Activated CD4-positive, CD25-positive, alpha-beta regulatory T cell (primary cell): Measurements from ENCODE around the gene ERRFI1.

ENCODE experiments used
- DNase-seq, 4 experiments: peaks; one replicate each; lab custom pipeline; 2025; lab: John Stamatoyannopoulos, UW

ERRFI1 gene

DNA sequence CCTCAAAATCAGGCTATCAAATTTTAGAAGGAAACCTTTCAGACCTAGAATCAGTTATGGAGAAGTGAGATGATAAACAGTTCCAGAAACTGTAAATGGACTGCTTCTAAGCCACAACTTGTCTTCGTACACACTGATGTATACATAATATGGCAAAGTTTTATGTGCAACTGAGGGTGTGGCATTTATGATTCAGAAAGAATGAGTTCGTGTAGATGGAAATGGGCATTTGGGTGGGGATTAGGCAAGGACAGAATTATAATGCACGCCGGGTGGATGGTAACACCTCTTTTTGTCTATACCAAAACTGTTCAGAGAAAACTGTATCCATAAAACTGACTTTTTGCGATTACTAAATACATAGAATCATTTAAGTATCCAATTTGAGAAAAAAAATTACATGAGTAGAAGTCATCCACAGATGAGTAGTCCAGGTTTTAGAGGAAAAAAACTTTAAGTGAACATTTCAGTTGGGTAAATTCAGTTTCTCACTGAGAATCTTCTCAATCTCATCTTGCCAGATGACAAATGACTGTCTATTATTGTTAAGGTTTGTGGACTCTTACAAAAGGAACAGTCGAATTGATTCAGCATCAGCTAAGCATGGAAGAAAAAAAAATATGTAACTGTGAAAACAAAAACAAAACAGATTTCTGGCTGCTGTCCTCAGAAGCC is 22.5 kb downstream of the ERRFI1 start:
- DNase-seq: no peak

DNA sequence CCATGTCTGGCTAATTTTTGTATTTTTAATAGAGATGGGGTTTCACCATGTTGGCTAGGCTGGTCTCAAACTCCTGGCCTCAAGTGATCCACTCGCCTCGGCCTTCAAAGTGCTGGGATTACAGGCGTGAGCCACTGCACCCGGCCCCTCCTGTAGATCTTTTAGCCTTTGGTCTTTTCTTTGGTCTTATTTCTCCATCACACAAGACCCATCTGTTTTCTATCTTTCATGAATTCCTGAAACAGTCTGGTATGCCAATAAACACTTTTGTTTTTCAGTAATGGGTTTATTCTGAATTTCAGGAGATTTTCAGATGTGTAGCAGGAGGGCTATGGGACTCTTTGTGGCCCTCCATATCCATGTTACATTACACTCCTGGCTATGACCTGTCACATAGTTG is 23.2 kb downstream of the ERRFI1 start:
- no peak for DNase-seq

DNA sequence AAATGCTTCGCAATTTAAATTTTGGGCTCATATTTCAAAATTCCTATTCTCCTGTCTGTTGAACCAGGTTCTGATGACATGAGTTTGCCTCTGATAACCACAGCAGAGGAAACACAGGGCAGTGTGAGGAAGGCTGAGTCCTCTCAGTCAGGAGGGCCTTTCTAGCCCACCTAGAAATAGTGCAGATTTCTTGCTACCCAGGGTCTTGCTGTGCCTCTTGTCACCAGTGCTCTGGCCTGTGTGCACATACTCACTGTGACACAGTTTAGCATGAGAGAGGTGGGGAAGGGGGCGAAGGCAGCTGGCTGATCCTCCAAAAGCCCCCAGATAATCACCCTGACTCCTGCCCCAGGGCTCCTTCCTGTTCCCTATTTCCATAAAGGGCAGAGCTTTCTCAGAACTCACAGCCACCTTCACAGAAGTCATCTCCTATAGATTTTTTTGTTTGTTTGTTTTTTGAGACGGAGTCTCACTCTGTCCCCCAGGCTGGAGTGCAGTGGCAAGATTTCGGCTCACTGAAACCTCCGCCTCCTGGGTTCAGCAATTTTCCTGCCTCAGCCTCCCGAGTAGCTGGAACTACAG is 23.7 kb downstream of the ERRFI1 start:
- DNase-seq: no peak

DNA sequence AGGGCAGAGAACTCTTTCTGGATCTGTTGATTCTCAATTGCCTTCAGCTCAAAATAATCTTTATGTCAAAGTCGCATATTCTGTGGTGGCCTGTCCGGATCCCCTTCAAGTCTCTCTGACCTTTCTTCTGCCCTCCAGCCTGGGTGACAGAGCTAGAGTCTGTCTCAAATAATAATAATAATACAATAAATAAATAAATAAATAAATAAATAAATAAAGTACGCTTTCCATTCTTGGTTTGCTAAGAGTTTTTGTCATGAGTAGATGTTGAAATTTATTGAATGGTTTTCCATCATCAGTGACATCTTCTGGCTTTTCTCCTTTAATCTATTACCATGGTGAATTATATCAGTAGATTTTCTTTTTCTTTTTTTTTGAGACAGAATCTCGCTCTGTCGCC is 30.7 kb downstream of the ERRFI1 start:
- DNase-seq: no peak

DNA sequence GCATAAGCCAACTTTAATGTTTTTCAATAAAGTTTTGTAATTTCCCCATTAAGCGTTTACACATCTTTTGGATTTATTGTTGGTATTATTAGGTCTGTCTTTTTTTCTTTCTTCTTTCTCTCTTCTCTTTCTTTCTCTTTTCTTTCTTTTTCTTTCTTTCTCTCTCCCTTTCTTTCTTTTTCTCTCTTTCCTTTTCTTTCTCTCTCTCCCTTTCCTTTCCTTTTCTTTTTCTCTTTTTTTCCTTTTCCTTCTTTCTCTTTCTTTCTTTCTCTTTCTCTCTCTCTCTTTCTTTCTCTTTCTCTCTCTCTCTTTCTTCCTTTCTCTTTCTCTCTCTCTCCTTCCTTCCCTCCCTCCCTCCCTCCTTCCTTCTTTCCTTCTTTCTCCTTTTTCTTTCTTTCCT is 31.3 kb downstream of the ERRFI1 start:
- no peak for DNase-seq

DNA sequence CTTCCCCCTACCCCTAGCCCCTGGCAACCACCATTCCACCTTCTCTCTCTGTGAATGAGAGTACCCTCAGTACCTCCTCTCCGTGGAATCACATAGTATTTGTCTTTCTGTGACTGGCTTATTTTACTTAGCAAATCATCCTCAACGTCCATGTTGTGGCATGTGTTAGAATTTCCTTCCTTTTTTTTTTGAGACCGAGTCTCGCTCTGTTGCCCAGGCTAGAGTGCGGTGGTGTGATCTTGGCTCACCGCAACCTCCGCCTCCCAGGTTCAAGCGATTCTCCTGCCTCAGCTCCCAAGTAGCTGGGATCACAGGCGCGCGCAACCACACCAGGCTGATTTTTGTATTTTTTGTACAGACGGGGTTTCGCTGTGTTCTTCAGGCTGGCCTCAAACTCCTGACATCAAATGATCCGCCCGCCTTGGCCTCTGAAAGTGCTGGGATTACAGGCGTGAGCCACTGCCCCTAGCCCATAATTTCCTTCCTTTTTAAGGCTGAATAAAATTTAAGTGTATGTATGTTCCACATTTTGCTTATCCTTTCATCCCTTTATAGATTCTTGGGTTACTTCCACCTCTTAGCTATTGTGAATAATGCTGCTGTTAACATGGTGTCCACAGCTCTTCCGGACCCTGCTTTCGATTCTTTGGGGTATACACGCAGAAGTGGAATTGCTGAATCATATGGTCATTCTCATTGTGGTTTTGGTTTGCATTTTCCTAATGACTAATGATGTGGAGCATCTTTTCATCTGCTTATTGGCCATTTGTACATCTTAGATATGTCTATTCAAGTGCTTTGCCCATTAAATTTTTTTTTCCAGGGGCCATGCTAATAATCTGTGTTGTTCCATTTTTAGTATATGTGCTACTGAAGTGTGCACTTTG is 32.3 kb downstream of the ERRFI1 start:
- DNase-seq: no peak

DNA sequence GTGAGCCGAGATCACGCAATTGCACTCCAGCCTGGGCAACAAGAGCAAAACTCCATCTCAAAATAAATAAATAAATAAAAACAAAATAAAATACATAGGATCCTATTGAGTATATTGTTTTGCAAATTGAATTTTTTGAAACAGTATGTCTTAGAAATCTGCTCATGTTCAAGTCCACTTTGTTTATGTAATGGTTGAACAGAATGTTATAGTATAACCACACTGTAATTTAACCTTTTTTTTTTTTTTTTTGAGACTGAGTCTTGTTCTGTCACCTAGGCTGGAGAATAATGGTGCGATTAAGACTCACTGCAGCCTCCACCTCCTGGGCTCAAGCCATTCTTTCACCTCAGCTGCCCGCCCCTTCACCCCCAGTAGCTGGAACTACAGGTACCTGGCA is 33.2 kb downstream of the ERRFI1 start:
- no peak for DNase-seq

DNA sequence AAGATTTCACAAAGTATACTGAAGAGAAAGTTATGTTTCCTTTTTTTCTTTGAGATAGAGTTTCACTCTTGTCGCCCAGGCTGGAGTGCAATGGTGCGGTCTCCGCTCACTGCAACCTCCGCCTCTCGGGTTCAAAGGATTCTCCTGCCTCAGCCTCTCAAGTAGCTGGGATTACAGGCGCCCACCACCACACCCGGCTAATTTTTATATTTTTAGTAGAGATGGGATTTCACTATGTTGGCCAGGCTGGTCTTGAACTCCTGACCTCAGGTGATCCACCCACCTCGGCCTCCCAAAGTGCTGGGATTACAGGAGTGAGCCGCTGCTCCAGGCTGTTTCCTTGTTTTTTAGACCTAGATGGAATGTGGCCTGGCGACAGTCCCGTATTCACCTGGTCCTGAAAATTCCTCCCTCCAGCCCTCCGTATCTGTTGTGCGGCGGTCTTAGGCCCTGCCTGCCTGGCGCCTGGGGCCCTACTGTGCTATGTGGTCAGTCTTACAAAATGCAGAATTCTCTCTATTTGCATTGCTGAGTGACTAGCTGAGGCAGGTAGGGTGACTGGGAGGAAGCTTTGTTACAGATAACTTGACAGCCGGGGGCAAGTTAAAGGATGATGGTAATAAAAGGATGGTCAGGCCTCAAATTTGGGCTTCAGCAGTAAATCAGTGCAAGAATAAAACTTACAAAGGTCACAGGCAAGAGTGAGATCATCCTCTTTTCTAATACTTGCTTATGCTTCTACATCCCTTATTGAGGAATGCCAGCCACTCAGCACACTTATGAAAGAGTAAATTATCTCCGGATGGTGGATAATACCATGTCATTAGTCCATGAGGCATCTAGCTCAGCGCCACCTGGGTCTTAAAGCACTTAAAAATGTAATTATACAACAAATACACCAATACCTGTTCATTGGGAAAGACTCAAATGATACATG is 34.3 kb downstream of the ERRFI1 start:
- no peak for DNase-seq

DNA sequence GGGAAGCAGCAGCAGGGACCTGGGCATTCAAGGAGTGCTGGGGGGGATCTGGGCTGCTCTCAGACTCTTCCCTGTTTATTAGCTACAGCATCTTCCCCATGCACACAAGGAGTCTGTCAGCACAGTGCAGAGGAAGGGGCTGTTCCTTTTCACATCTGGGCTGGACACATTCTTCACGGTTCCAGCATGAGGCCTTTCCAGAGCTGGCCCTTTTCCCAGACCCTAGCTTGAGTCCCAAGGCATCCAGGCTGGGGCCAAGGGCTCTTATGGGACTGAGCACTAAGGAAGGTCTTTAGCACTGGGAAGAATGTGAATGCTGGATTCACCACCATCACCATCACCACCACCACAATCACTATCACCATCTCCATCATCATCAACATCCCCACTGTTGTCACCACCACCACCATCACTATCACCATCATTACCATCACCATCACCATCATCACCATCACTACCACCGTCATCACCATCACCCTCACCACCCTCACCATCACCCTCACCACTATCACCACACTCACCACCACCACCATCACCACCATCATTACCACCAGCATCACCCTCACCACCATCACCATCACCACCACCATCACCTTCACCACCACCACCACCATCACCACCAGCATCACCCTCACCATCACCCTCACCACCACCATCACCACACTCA is 36.2 kb downstream of the ERRFI1 start:
- DNase-seq: no peak

DNA sequence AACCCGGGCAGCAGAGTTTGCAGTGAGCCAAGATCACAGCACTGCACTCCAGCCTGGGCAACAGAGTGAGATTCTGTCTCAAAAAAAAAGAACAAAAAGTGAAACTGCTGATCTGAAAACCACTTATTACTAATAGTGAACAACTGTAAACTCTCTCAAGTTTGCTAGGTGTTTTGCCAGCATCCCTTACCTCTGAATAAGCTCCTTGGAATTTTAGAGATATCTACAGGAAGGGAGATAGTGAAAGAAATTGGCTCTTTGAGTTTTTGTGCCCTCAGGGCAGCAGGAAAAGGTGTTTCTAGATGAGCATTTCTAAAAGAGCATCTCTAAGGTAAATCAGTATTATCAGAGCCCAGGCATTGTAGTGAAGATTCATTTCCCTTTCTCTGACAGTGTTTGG is 37.5 kb downstream of the ERRFI1 start:
- no peak for DNase-seq

DNA sequence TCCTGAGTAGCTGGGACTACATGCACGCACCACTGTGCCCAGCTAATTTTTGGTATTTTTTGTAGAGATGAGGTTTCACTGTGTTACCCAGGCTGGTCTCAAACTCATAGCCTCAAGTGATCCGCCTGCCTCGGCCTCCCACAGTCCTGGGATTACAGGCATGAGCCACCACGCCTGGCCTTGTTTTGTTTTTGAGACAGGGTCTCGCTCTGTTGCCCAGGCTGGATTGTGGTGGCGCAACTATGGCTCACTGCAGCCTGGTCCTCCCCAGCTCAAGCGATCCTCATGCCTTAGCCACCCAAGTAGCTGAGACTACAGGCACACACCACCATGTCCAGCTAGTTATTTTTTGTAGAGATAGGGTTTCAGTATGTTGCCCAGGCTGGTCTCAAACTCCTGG is 38.6 kb downstream of the ERRFI1 start:
- no peak for DNase-seq

DNA sequence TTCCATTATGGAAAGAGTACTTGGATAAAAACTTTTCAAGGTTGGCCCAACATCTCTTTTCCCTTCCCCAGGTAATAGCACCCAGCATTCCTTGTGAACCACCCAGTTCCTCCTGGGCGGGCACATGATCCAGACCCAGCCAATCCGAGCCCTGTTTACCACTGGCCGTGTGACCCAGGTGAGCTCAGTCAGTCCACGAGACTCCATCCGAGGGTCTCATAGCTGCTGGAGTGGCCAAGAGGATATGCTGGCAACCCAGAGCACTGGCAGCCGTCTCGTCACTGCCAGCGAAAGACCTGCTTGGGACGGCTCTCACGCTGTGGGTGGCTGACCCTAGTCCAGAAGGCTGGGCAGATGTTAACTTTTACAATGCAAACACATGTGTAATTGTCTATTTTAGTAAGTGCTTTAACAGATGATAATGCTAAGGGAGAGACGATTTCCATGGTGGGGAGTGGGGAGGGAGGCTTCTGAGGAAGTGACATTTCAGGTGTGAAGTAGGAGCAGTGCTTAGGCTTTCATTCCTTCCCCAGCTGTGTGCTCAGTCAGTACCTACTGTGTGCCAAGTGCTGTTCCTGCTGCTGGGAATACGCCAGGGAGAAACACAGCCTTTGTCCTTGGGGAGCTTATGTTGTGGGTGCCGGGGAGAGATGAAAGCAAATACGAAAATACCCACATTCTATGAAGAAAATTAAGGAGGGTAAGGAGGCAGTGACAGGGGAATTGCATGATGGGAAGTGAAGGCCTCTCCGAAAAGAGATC is 40.1 kb downstream of the ERRFI1 start:
- DNase-seq: no peak

DNA sequence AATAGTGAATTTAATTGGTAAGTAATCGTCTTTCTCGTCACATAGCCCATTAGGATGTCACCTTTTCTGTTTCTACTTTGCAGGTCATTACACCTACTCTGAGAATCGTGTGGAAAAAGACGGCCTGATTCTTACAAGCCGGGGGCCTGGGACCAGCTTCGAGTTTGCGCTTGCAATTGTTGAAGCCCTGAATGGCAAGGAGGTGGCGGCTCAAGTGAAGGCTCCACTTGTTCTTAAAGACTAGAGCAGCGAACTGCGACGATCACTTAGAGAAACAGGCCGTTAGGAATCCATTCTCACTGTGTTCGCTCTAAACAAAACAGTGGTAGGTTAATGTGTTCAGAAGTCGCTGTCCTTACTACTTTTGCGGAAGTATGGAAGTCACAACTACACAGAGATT is 41.3 kb downstream of the ERRFI1 start:
- no peak for DNase-seq

DNA sequence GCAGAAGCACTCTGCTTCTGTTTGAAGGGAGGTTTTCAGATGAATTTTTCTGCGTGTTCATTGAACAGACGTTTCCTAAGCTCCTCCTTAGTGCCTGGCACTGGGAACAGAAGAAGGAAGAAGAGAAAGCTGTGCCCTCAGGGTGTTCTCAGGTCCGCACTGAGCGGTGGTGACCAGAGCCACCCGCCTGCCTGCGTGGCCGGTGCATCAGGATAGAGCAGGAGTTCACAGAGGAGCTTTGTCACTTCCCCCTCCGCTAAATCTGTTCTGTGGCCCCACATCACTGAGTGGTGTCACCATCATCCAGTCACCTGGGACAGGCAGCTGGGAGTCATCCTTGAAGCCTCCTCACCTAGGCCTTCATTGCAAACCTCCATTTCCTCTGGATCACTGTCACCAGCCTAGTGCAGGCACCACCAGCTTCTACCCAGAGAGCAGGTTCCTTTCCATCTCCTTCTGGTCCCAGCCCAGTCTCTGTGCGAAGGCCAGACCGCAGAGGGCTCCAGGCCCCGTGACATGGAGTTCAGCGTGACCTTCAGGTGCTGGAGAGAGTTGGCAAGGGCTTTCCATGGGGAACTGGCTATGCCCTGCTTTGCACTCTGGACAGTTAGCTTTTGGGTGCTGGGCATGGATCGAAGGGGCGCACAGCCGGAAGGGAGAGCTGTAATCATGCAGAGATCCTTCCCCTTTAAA is 42.9 kb downstream of the ERRFI1 start:
- DNase-seq: no peak

DNA sequence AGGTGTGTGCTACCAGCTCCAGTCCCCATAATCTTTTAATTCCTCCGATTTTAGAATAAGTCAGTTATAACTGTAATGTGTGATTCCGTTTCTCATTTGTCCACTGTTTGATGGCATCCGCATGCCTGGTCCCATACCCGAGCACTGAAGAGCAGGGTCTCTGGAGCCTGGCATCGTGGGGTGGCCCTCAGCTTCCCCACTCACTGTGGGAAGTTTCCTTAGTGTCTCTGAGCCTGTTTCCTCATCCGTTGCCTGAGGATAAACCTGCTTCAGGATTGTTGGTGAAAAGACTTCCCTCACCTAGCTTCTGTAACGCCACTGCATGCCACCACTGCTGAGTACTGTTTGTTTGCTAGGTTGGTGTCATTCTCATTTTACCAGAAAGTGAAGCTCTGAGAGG is 45.1 kb downstream of the ERRFI1 start:
- DNase-seq: no peak

DNA sequence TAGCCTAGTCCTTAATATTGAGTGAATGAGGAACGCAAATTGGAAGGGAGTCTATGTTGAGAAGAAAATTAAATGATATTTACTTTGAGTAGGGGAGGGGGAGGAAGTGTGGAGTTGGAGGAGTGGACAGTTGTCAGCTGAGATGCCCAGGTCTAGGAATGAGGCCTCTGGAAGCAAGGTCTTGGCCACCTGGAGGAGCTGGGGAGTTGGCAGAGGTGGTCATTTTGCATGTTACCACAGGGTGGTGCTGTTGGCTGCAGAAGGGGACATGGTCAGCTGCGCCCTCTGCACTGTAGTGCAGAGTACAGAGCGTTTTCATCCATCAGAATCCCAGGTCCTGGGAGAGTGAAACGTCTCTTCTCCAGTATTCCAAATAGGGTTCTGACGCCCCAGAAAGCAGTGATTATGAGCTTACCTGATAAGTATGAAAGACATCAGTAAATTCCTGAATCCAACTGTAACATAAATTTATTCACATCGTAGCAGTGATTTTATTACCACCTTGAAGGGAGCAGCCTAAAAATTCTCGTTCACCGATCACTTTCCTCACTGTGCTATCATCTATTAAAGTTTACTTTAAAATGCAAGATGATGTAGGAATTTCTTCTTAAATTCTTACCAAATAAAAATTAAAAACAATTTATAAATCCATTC is 50.8 kb downstream of the ERRFI1 start:
- no peak for DNase-seq

DNA sequence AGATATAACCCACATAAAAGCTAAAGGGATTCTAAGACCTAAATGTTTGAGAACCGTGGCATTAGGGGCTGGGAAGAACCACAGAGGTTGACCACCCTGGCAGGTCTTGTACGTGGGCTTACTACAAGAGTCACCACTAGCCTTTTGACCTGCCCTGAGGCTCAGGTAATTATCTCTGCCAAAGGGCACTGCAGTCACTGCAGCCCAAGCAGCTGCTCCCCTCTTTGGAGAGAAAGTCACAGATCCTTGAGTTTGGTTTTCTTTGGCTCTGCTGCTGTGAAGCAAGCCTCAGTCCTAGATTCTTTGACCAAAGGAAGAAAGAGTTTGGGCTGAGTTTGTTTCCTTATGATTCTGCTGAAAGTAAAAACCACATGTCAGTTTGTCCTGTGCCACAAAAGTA is 53.0 kb downstream of the ERRFI1 start:
- no peak for DNase-seq

DNA sequence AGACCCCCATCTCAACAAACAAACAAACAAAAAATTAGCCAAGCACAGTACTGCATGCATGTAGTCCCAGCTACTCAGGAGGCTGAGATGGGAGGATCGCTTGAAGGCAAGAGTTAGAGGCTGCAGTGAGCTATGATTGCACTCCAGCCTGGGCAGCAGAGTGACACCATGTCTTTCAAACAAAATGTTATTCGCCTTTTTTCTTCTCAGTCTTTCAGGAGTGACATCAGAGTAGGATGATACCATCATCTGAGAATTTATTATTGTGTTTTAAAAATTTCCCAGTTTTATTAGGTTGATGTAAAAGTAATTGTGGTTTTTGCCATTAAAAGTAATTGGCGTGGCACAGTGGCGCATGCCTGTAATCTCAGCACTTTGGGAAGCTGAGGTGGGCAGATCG is 53.8 kb downstream of the ERRFI1 start:
- DNase-seq: no peak

DNA sequence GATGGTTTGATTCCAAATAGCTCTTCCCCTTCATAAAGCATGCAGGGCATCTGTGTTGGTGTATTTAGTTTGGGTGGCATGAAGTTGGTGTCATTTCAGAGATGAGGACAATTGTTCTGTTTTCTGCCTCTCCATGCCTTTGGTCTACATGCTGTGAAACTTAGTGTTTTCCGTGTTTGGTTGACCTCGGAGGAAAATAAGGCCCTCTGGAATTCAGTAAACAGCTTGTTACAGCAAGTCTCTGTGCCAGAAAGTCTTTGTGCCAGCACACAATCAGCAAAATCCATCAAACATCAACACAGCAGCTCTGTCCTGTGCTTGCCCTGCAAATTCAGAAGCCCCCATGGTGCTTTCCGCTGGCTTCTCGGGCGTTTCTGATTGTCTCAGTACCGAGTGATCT is 55.1 kb downstream of the ERRFI1 start:
- no peak for DNase-seq

DNA sequence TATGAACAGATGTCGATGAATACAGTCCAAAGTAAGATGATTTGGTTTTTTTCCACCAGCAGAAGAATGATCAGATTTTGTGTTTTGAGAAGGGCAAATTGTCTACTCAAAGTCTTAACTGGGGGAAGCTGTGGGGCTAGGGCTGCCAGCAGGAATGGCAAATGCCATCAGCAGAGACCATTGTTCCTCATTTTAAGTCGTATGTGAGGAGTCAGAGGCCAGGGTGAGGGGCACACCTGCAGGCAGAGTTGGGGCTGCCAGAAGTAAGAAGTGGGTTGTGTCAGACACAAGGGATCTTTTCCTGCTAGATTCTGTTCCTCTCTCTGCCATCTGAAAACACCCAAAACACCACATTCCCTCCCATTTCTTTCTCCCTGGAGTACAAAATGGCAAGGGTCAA is 55.9 kb downstream of the ERRFI1 start:
- DNase-seq: no peak
